ENCODE data around the gene SMAD1.
A peak's percentile ranks its signal among the peaks of the same experiment; 100 is the strongest.

Gene SMAD1

GRCh38 chr4:145501051-145501660 is 19.5 kb downstream of the SMAD1 start:
- no peak for TF ChIP-seq CTCF (IDR thresholded peaks at IDR 0.05; ENCODE audit: low read depth, low read length, missing control alignments)
- DNase-seq (ENCODE audit: low read depth), result no peak
- H3K4me3 ChIP-seq (ENCODE audit: low read depth, low read length), result no peak overlapping the region
- in situ Hi-C loops (cut with HindIII; ENCODE audit: low sequenced_read_pairs), result no loop called here

- TF ChIP-seq CTCF (IDR thresholded peaks at IDR 0.05; ENCODE audit: low read depth, low read length, missing control alignments), result no peak
- no peak overlapping the region for H3K4me3 ChIP-seq (ENCODE audit: low read depth, low read length)
- DNase-seq (ENCODE audit: low read depth), result no peak
- in situ Hi-C loops (cut with HindIII; ENCODE audit: low sequenced_read_pairs), result no loop called here
Observed at GRCh38 chr4:145502809-145503208, 21.2 kb downstream of the SMAD1 start.

- in situ Hi-C loops (cut with HindIII; ENCODE audit: low sequenced_read_pairs), result no loop called here
- no peak for DNase-seq (ENCODE audit: low read depth)
- TF ChIP-seq CTCF (IDR thresholded peaks at IDR 0.05; ENCODE audit: low read depth, low read length, missing control alignments), result no peak
- no peak overlapping the region for H3K4me3 ChIP-seq (ENCODE audit: low read depth, low read length)
Observed at GRCh38 chr4:145503486-145504072, 21.9 kb downstream of the SMAD1 start.

- H3K4me3 ChIP-seq (ENCODE audit: low read depth, low read length), result no peak overlapping the region
- DNase-seq (ENCODE audit: low read depth), result no peak
- TF ChIP-seq CTCF (IDR thresholded peaks at IDR 0.05; ENCODE audit: low read depth, low read length, missing control alignments), result no peak
- in situ Hi-C loops (cut with HindIII; ENCODE audit: low sequenced_read_pairs), result no loop called here
Observed at GRCh38 chr4:145505995-145506394, 24.3 kb downstream of the SMAD1 start.

GRCh38 chr4:145507636-145508035 is 26.0 kb downstream of the SMAD1 start:
- no peak for DNase-seq (ENCODE audit: low read depth)
- in situ Hi-C loops (cut with HindIII; ENCODE audit: low sequenced_read_pairs), result no loop called here

GRCh38 chr4:145511913-145512522 is 30.4 kb downstream of the SMAD1 start:
- in situ Hi-C loops (cut with HindIII; ENCODE audit: low sequenced_read_pairs), result no loop called here
- no peak overlapping the region for H3K4me3 ChIP-seq (ENCODE audit: low read depth, low read length)
- TF ChIP-seq CTCF (IDR thresholded peaks at IDR 0.05; ENCODE audit: low read depth, low read length, missing control alignments), result no peak
- peak; percentile 5 for DNase-seq (ENCODE audit: low read depth)

More at GRCh38 chr4:145507636-145508035, 26.0 kb downstream of the SMAD1 start:
- no peak for TF ChIP-seq CTCF (IDR thresholded peaks at IDR 0.05; ENCODE audit: low read depth, low read length, missing control alignments)
- H3K4me3 ChIP-seq (ENCODE audit: low read depth, low read length), result no peak overlapping the region
